ENCODE measurements around the gene TIMP2.

GRCh38 chr17:78892062-78892456 lies 33.1 kb downstream of the TIMP2 start:
- TF ChIP-seq, protein P1, sequence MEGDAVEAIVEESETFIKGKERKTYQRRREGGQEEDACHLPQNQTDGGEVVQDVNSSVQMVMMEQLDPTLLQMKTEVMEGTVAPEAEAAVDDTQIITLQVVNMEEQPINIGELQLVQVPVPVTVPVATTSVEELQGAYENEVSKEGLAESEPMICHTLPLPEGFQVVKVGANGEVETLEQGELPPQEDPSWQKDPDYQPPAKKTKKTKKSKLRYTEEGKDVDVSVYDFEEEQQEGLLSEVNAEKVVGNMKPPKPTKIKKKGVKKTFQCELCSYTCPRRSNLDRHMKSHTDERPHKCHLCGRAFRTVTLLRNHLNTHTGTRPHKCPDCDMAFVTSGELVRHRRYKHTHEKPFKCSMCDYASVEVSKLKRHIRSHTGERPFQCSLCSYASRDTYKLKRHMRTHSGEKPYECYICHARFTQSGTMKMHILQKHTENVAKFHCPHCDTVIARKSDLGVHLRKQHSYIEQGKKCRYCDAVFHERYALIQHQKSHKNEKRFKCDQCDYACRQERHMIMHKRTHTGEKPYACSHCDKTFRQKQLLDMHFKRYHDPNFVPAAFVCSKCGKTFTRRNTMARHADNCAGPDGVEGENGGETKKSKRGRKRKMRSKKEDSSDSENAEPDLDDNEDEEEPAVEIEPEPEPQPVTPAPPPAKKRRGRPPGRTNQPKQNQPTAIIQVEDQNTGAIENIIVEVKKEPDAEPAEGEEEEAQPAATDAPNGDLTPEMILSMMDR (IDR thresholded peaks at IDR 0.05; ENCODE audit: borderline replicate concordance, extremely low read depth, low read length, poor library complexity, severe bottlenecking): no peak
- no peak for TF ChIP-seq EZH2 (IDR thresholded peaks at IDR 0.05; ENCODE audit: borderline replicate concordance, low read depth, low read length, severe bottlenecking)

Data from DND-41 (cell line).